K562 (cell line): ENCODE data around the gene PPP1R12B. TPM values are rescaled to one million over a fixed set of nuclear protein-coding genes. Genes with fewer than 3 reads are reported as not detected.
A peak's percentile ranks its signal among the peaks of the same experiment; 100 is the strongest.

Experiments used
- CBFA2T2 ChIP-seq: fragments of 450-650 bp; conservative IDR thresholded peaks from 2 replicates; pipeline ENCODE4 v1.6.1; 2017; ENCODE audit warnings: mild to moderate bottlenecking
- E2F4 ChIP-seq: sonication (generic); formaldehyde crosslinking; IDR thresholded peaks from 2 replicates; pipeline ENCODE4 v1.8.0; 2022; ENCODE audit warnings: mild to moderate bottlenecking, low read depth, missing genetic modification reagents
- EP300 ChIP-seq: IDR thresholded peaks from 2 replicates; pipeline ENCODE4 v1.6.1; 2012; ENCODE audit warnings: low read length, improper control_type of control experiment
- ESRRB ChIP-seq: fragments of 250-450 bp; sonication (Bioruptor Pico); IDR thresholded peaks from 2 replicates; pipeline ENCODE4 v1.5.0; 2020; ENCODE audit warnings: mild to moderate bottlenecking, moderate library complexity, borderline replicate concordance
- FOXK2 ChIP-seq, 2 experiments: fragments of 450-650 bp; IDR thresholded peaks in 1 of 2; conservative IDR thresholded peaks in 1 of 2; 2 replicates each; pipeline ENCODE4 v1.6.1; 2016; ENCODE audit warnings: low read depth in 2 of 2, mild to moderate bottlenecking in 1 of 2
- GTF2F1 ChIP-seq: IDR thresholded peaks from 2 replicates; pipeline ENCODE4 v1.6.1; 2011; ENCODE audit warnings: low read depth, low read length, improper control_type of control experiment
- HMG20B ChIP-seq: fragments of 250-450 bp; sonication (Bioruptor Pico); IDR thresholded peaks from 2 replicates; pipeline ENCODE4 v1.5.0; 2021; ENCODE audit warnings: mild to moderate bottlenecking
- JUNB ChIP-seq: fragments of 450-650 bp; formaldehyde crosslinking; conservative IDR thresholded peaks from 2 replicates; pipeline ENCODE4 v1.4.0; 2020; ENCODE audit warnings: mild to moderate bottlenecking
- KDM1A ChIP-seq, 2 experiments: fragments of 450-650 bp; IDR thresholded peaks; 2 replicates each; pipeline ENCODE4 v1.6.1; 2016; ENCODE audit warnings: mild to moderate bottlenecking in 2 of 2
- KDM5B ChIP-seq: fragments of 200-600 bp; sonication (generic); IDR thresholded peaks from 2 replicates; pipeline ENCODE4 v1.6.1; 2012; ENCODE audit warnings: low read depth, mild to moderate bottlenecking, moderate library complexity, low read length, control low read depth, inconsistent platforms; ENCODE audit not compliant: insufficient replicate concordance
- MEF2A ChIP-seq: IDR thresholded peaks from 2 replicates; pipeline ENCODE4 v1.6.1; 2011; ENCODE audit warnings: low read depth, mild to moderate bottlenecking, low read length, moderate library complexity; ENCODE audit not compliant: control insufficient read depth
- NFE2 ChIP-seq: IDR thresholded peaks from 2 replicates; pipeline ENCODE4 v1.6.1; 2014; ENCODE audit warnings: antibody characterized with exemption, low read depth
- PHB ChIP-seq: fragments of 250-450 bp; sonication (Bioruptor Pico); IDR thresholded peaks from 2 replicates; pipeline ENCODE4 v1.5.0; 2021
- SMAD3 ChIP-seq: fragments of 450-650 bp; formaldehyde crosslinking; conservative IDR thresholded peaks from 2 replicates; pipeline ENCODE4 v1.4.0; 2020; ENCODE audit warnings: mild to moderate bottlenecking
- TRIM25 ChIP-seq: fragments of 450-650 bp; IDR thresholded peaks from 2 replicates; pipeline ENCODE4 v1.7.0; 2016; ENCODE audit warnings: borderline replicate concordance
- TSHZ1 ChIP-seq: fragments of 250-450 bp; sonication (Bioruptor Pico); IDR thresholded peaks from 2 replicates; pipeline ENCODE4 v1.4.0; 2020; ENCODE audit warnings: mild to moderate bottlenecking, moderate library complexity
- USF2 ChIP-seq: sonication (generic); formaldehyde crosslinking; IDR thresholded peaks from 2 replicates; pipeline ENCODE4 v1.5.0; 2020; ENCODE audit warnings: missing genetic modification reagents
- ZFP36 ChIP-seq: fragments of 150-350 bp; IDR thresholded peaks from 2 replicates; pipeline ENCODE4 v1.6.1; 2018; ENCODE audit warnings: low read length, low read depth; ENCODE audit not compliant: partially characterized antibody
- ZNF133 ChIP-seq: fragments of 250-450 bp; sonication (Bioruptor Pico); IDR thresholded peaks from 2 replicates; pipeline ENCODE4 v1.4.0; 2020; ENCODE audit warnings: mild to moderate bottlenecking
- ZNF512 ChIP-seq: IDR thresholded peaks from 2 replicates; pipeline ENCODE4 v1.6.1; 2016; ENCODE audit warnings: missing genetic modification characterization, missing compliant biosample characterization
- polyA plus RNA-seq, 8 experiments: library from polyadenylated mRNA; depleted of rRNA in 4 of 8; stranded (reverse) in 5 of 8; unstranded in 3 of 8; fragments of >200 nt; fragmentation: Nextera tagmentation in 2 of 8; fragmentation: Illumina TruSeq in 1 of 8; extraction: Ambion mirVana in 2 of 8; extraction: Trizol in 1 of 8; gene quantifications; 2 replicates each; pipeline versions ENCODE4 v1.2.1 to v1.2.3, GENCODE V29; 2011 to 2014; ENCODE audit warnings: inconsistent platforms in 1 of 8, missing spikeins in 1 of 8
- total RNA-seq, 7 experiments: library from RNA; depleted of rRNA in 6 of 7; stranded (reverse); fragments of >200 nt in 6 of 7; fragmentation: Illumina TruSeq in 2 of 7; extraction: Trizol in 2 of 7; gene quantifications; 2 replicates each; pipeline versions ENCODE4 v1.2.1 to v1.2.3, GENCODE V29; 2011 to 2021; ENCODE audit warnings: low replicate concordance in 1 of 7

The PPP1R12B gene
- total and polyA plus RNA-seq, 9 of the 15 experiments (the other 6 are each of a cell fraction or from before 2014, with no cell fraction given), result 0.73 to 16.9 (median 13.6) TPM

- TF ChIP-seq ZNF133 (CRISPR knock-in tag) (no peak), PHB (CRISPR knock-in tag) (0 out of 2 replicates have a peak, but pooled peaks have one; percentile 65), SMAD3 (CRISPR knock-in tag) (peak; percentile 83), JUNB (CRISPR knock-in tag) (no peak), MEF2A (no peak), KDM5B (peak; percentile 86), TRIM25 (no peak), GTF2F1 (no peak; the same call in 1 of the 2 replicates), EP300 (no peak), HMG20B (no peak), FOXK2 (conservative IDR thresholded peaks at IDR 0.05 in 1 of 2, IDR thresholded peaks at IDR 0.05 in 1 of 2; ENCODE audit: low read depth in 2 of 2) (peak; percentile 34 to 61; a peak in 2 of 4 replicates), CBFA2T2 (no peak), ESRRB (CRISPR knock-in tag) (no peak), KDM1A (IDR thresholded peaks at IDR 0.05) (no peak), USF2 (CRISPR knock-in tag) (peak; percentile 86), E2F4 (no peak), NFE2 (no peak), ZNF512 (no peak), ZFP36 (no peak), TSHZ1 (no peak)
Measured at GRCh38 chr1:202348509-202349205, at the start of gene PPP1R12B (continued).
